SU-DHL-6 (cell line): ENCODE measurements around the gene TNFRSF12A.

Experiments
- H2AFZ ChIP-seq: fragments of 200-600 bp; sonication (generic); 2 replicates; pipeline ENCODE4 v1.6.1; 2014; ENCODE audit warnings: low read depth, mild to moderate bottlenecking, moderate library complexity, mixed read lengths, antibody characterized with exemption, low read length; ENCODE audit not compliant: severe bottlenecking
- H3F3A ChIP-seq: fragments of 200-600 bp; shearing (Covaris generic); 2 replicates; pipeline ENCODE4 v1.6.0; 2016; ENCODE audit warnings: antibody characterized with exemption, mild to moderate bottlenecking; ENCODE audit not compliant: insufficient read depth
- H3K27ac ChIP-seq: fragments of 200-600 bp; sonication (generic); 2 replicates; pipeline ENCODE4 v1.5.1; 2016; ENCODE audit warnings: low read depth, mild to moderate bottlenecking, low read length, moderate library complexity, mixed read lengths
- H3K27me3 ChIP-seq: fragments of 200-600 bp; sonication (generic), shearing (Covaris generic); 2 replicates; pipeline ENCODE4 v1.6.0; 2014; ENCODE audit warnings: mild to moderate bottlenecking, low read length
- H3K36me3 ChIP-seq: fragments of 200-600 bp; sonication (generic); 2 replicates; pipeline ENCODE4 v1.6.1; 2014; ENCODE audit warnings: mild to moderate bottlenecking, low read length, mixed read lengths
- H3K4me2 ChIP-seq: fragments of 300-600, 200-600 bp; shearing (Covaris generic), sonication (generic); 2 replicates; pipeline ENCODE4 v1.6.0; 2014; ENCODE audit warnings: low read length, low read depth, mild to moderate bottlenecking; ENCODE audit not compliant: poor library complexity, severe bottlenecking
- H3K4me3 ChIP-seq: fragments of 200-600 bp; sonication (generic); 2 replicates; pipeline ENCODE4 v1.5.1; 2014; ENCODE audit warnings: antibody characterized with exemption, low read length, mild to moderate bottlenecking, mixed read lengths; ENCODE audit not compliant: insufficient read depth, poor library complexity, severe bottlenecking
- H3K79me2 ChIP-seq: fragments of 200-600 bp; sonication (generic); 2 replicates; pipeline ENCODE4 v1.6.1; 2014; ENCODE audit warnings: mild to moderate bottlenecking, low read length, moderate library complexity; ENCODE audit not compliant: insufficient read depth
- H3K9ac ChIP-seq: fragments of 200-600 bp; sonication (generic); 2 replicates; pipeline ENCODE4 v1.7.0; 2014; ENCODE audit warnings: mild to moderate bottlenecking, low read length
- H3K9me2 ChIP-seq: fragments of 200-600 bp; sonication (generic); replicated peaks from 2 replicates; pipeline ENCODE4 v1.6.1; 2014; ENCODE audit warnings: low read length; ENCODE audit not compliant: insufficient read depth
- H3K9me3 ChIP-seq: fragments of 200-600 bp; sonication (generic); 2 replicates; pipeline ENCODE4 v1.6.1; 2014; ENCODE audit warnings: low read length, mixed read lengths; ENCODE audit not compliant: insufficient read depth
- H4K20me1 ChIP-seq: fragments of 200-600 bp; sonication (generic); 2 replicates; pipeline ENCODE4 v1.6.1; 2014; ENCODE audit warnings: low read depth, mild to moderate bottlenecking, antibody characterized with exemption, low read length, moderate library complexity, mixed read lengths
- CTCF ChIP-seq: fragments of 200-600 bp; sonication (generic); IDR thresholded peaks from one replicate; pipeline ENCODE4 v1.5.1; 2017; ENCODE audit warnings: antibody characterized with exemption, mild to moderate bottlenecking, low read length, moderate library complexity; ENCODE audit not compliant: insufficient read depth, poor library complexity, severe bottlenecking
- EZH2phosphoT487 ChIP-seq: fragments of 200-600 bp; sonication (generic), shearing (Covaris generic); conservative IDR thresholded peaks from 2 replicates; pipeline ENCODE4 v1.6.1; 2018; ENCODE audit warnings: mild to moderate bottlenecking, antibody characterized with exemption, low read length, moderate library complexity, mixed read lengths

The TNFRSF12A gene

GRCh38 chr16:2974319-2975056 lies 45.7 kb upstream of the TNFRSF12A start:
- no peak overlapping the region for H3K9ac ChIP-seq
- no peak overlapping the region for H2AFZ ChIP-seq
- peaks cover 4% of the 10 kb centered on the region; the same call in 1 of the 2 replicates for H4K20me1 ChIP-seq
- H3K27ac ChIP-seq: no peak overlapping the region
- no peak overlapping the region for H3K4me3 ChIP-seq
- TF ChIP-seq EZH2phosphoT487 (no peak), CTCF (no peak)
- peaks cover 39% of the 10 kb centered on the region for H3K79me2 ChIP-seq
- no peaks in the 10 kb centered on the region for H3K9me3 ChIP-seq
- no peak overlapping the region for H3K4me2 ChIP-seq
- H3K9me2 ChIP-seq: no peaks in the 10 kb centered on the region
- H3F3A ChIP-seq: peaks cover 40% of the 10 kb centered on the region
- no peaks in the 10 kb centered on the region for H3K27me3 ChIP-seq
- H3K36me3 ChIP-seq: no peaks in the 10 kb centered on the region

GRCh38 chr16:2975161-2975795 lies 44.9 kb upstream of the TNFRSF12A start:
- H3F3A ChIP-seq: peaks cover 40% of the 10 kb centered on the region
- no peak overlapping the region for H3K9ac ChIP-seq
- H4K20me1 ChIP-seq: peaks cover 4% of the 10 kb centered on the region; the same call in 1 of the 2 replicates
- H3K4me3 ChIP-seq: no peak overlapping the region
- H2AFZ ChIP-seq: no peak overlapping the region
- no peaks in the 10 kb centered on the region for H3K9me2 ChIP-seq
- no peaks in the 10 kb centered on the region for H3K27me3 ChIP-seq
- no peaks in the 10 kb centered on the region for H3K9me3 ChIP-seq
- H3K4me2 ChIP-seq: no peak overlapping the region
- no peaks in the 10 kb centered on the region for H3K36me3 ChIP-seq
- no peak overlapping the region for H3K27ac ChIP-seq
- no peak for TF ChIP-seq CTCF
- no peak for TF ChIP-seq EZH2phosphoT487
- peaks cover 37% of the 10 kb centered on the region for H3K79me2 ChIP-seq

- no peaks in the 10 kb centered on the region for H3K9me3 ChIP-seq
- no peaks in the 10 kb centered on the region for H3K36me3 ChIP-seq
- H3K9me2 ChIP-seq: no peaks in the 10 kb centered on the region
- H4K20me1 ChIP-seq: peaks cover 4% of the 10 kb centered on the region; the same call in 1 of the 2 replicates
- no peak overlapping the region for H3K4me2 ChIP-seq
- no peak overlapping the region for H2AFZ ChIP-seq
- H3K79me2 ChIP-seq: peaks cover 28% of the 10 kb centered on the region
- H3K27ac ChIP-seq: no peak overlapping the region
- TF ChIP-seq EZH2phosphoT487 (no peak), CTCF (no peak)
- H3K4me3 ChIP-seq: no peak overlapping the region
- no peak overlapping the region for H3K9ac ChIP-seq
- H3F3A ChIP-seq: peaks cover 31% of the 10 kb centered on the region
- H3K27me3 ChIP-seq: no peaks in the 10 kb centered on the region
Observed at GRCh38 chr16:2976201-2976600, 44.0 kb upstream of the TNFRSF12A start.
